HG03064 (cell line): ENCODE data around the gene STKLD1.
A peak's percentile ranks its signal among the peaks of the same experiment; 100 is the strongest.

Source experiments
- ATAC-seq: cut with Tn5 transposase; IDR thresholded peaks from one replicate; pipeline ENCODE4 v1.9.1; 2021; ENCODE audit warnings: low read depth; ENCODE audit not compliant: unreplicated experiment

STKLD1 gene

DNA sequence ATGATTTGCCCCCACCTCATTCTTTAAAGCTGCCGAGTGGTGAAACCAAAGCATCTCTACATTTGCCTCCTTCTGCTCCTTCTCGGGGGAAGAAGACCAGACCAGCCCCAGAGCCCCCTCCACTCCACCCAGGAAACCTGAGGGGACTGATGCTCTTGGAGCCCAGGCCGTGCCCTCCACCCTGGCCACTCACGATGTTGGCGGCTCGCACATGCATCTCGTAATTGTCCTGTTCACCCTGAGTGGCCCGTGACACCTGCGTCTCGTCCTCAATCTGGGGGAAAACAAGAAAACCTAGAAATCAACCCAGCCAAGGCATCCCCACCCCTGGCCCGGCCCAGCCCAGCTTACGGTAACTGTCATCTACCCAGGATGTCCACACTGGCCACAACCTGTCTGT, 31.2 kb upstream of the STKLD1 start:
- ATAC-seq, result no peak

GRCh38 chr9:133345596-133345995, 30.6 kb upstream of the STKLD1 start:
- no peak for ATAC-seq

- ATAC-seq, result no peak
These were observed 30.0 kb upstream of the STKLD1 start for GRCh38 chr9:133346021-133346785.

GRCh38 chr9:133347515-133347984, 28.6 kb upstream of the STKLD1 start:
- ATAC-seq, result peak; percentile 16

GRCh38 chr9:133347985-133348717, 28.0 kb upstream of the STKLD1 start, which contains the start of the genes MED22 and RPL7A:
Gene MED22 (minus strand): TSS chr9:133348131. CDS start chr9:133346662, 1,469 bp downstream.
Gene RPL7A (plus strand): TSS chr9:133348218. CDS start chr9:133348244, 26 bp downstream.
- ATAC-seq, result peak; percentile 58

DNA sequence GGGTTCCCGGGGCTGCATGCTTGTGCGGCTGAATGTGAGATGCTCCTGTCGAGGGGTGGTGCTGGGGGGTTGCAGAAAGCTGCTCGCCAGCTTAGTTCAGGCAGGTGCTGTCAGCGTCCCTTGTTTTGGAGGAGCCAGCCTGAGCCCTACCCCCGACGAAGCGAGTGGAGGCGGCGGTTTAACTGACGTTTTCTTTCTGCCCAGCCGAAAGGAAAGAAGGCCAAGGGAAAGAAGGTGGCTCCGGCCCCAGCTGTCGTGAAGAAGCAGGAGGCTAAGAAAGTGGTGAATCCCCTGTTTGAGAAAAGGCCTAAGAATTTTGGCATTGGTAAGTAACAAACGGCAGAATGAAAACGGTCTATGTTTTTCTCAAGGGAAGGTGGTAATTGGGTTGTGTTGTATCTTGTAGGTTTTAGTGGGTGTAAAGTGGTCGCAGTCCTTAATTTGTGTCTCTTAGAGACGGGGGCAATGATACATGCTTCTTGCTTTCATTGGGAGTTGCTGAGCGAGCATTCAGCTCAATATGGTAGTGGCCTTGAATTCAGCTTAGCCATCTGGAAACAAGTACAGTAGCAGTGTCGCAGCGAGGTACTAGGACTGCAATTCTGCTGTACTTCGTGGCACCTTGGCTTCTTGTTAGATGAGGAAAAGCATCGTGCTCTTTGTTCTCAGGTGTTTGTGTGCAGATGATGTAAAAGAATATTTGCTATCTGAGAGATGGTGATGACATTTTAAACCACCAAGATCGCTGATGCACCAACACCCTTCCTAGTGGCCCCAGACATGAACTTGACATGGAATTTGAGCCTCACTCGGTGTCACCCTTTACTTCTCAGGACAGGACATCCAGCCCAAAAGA, 27.2 kb upstream of the STKLD1 start:
- peak; percentile 2 for ATAC-seq

DNA sequence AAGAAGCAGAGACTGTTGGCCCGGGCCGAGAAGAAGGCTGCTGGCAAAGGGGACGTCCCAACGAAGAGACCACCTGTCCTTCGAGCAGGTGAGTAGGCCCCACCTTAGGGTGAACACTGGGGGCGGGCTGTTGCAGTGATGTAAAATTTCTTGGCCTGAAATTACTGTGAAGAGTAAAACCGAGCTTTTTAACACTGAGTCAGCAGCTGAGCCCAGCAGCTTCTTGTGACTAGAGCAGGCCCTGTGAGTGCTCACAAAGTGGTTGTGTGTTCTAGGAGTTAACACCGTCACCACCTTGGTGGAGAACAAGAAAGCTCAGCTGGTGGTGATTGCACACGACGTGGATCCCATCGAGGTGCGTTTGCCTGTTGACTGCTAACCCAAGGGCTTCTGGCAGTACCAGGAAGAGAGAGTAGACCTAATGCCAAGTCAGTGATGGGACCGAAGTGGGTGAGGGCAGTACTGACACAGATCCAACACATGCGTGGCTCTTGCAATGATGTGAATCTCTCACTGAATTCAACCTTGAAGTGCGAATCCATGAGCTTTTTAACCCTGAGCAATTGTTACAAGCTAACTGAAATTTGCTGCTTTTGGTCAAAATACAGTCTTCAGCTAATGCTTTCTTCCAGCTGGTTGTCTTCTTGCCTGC, 26.1 kb upstream of the STKLD1 start:
- no peak for ATAC-seq

- ATAC-seq, result no peak
These were observed 24.6 kb upstream of the STKLD1 start for GRCh38 chr9:133351526-133351907.

GRCh38 chr9:133351908-133352634, 24.1 kb upstream of the STKLD1 start:
- ATAC-seq, result no peak

DNA sequence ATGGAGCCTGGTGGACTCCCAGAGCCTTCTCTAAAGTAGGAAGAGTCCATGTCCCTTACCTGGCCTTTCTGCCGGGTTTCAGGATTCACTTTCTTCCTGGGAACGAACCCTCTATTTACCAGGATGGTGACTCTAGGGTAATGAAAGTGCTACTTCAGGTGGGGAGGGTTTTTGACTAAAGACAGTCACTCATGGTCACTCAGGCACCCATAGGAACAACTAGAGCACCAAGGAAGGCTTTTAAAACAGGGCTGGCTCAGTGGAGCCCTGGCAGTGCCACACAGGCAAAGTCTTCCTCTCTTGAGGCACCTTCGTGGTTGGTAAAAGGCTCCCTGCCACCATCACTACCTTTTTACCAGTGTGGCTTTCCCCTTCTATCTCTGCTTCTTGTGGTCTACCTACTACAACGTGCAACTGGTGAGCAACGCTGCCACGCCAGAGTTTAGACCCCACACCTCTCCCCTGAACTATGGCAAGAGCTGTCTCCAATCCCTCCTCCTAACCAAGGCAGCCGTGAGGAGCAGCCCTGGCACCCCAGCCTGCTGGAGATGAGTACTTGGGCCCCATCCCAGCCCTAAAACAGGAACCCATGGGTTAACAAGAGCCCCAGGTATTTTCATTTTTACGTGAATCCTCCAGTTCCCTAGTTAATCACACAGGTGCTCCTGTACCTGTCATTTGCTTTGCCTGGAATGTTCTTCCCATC, 23.4 kb upstream of the STKLD1 start:
- ATAC-seq, result no peak

- no peak for ATAC-seq
These were observed 22.6 kb upstream of the STKLD1 start for GRCh38 chr9:133353548-133353947.

DNA sequence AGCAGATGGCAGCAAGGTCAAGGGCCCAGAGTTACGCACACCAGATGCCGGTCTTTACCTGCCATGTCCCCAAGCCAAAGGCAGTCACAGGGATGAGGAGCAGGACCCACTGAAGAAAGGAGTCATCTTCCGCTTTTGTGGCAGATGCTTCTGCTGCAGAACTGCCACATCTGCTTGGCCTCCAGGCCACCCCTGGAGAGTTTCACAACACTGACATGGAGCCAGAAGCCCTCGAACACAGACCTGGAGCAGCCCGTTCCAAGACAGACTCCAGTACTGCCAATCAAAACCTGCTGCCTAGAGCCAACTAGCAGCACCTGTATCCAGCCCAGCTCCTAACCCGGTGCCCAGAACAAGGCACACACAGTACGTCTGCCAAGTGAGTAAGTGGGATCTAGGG, 21.4 kb upstream of the STKLD1 start:
- no peak for ATAC-seq

DNA sequence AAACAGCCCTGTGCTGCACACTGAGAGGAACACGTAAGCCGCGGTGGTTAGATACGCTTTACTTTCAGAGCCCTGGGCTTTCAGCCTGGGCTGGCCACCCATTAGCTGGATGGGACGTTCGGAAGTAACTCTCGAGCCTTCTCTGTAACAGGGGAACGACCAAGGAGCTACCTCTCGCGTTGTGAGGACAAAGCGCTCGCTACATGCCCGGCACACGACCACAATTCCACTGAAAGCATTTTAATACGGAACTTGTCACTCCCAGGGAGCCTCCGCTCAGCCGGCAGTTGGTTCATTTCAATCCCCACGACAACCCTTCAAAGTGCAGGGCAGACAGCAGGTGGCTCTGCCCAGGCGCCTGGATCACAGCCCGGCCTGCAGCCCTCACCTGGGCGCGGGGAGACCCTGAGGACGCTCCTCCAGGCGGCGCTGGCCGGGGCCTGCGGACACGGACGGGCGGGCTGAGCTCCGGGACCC, 20.2 kb upstream of the STKLD1 start:
- ATAC-seq, result no peak

DNA sequence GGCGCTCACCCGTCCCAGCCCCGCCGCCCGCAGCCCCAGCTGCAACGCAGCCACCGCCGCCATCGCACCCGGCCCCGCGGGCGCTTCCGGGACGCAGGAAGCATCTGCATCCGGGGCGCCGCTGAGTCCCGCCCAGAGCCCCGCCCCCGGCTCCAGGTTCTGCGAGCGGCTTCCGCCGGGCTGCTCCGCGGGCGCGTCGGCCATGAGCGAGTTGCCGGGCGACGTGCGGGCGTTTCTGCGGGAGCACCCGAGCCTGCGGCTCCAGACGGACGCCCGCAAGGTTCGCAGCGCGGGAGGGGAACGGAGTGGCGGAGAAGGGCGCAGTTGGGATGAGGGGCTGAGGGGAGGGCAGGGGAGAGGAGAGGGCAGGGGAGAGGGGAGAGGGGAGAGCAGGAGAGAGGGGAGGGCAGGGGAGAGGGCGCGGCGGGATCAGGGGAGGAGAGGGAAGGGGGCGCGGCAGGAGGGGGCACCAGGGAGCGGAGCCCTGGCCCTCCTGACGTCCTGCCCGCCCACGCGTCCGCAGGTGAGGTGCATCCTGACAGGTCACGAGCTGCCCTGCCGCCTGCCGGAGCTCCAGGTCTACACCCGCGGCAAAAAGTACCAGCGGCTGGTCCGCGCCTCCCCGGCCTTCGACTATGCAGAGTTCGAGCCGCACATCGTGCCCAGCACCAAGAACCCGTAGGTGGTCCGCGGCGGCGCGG, 19.6 kb upstream of the STKLD1 start, which contains the start of the genes SURF1 and SURF2:
TSS of gene SURF1 (minus strand) at position 97 of the 701 bp plus-strand sequence. CDS start at position 63, 34 bp downstream.
TSS of gene SURF2 (plus strand) at position 160 of the 701 bp plus-strand sequence. CDS start at position 203, 43 bp downstream.
- no peak for ATAC-seq

GRCh38 chr9:133357656-133358055, 18.5 kb upstream of the STKLD1 start:
- ATAC-seq, result no peak

GRCh38 chr9:133359399-133360175, 16.6 kb upstream of the STKLD1 start:
- no peak for ATAC-seq
